Kidney capillary endothelial cell (primary cell): Measurements from ENCODE around the gene SETD1B.
"Not testable (repeated sequence)": the region's sequence is repeated elsewhere in the genome, so short reads cannot be mapped to it uniquely, and the experiment has no call there.

ENCODE experiments used
- DNase-seq: peaks from one replicate; pipeline ENCODE4 v3.0.0-alpha.2; 2018; ENCODE audit warnings: low spot score

SETD1B gene

GRCh38 chr12:121803861-121804416, at the start of gene SETD1B:
TSS of gene SETD1B (plus strand) at chr12:121804009. CDS start at chr12:121804738, 729 bp downstream.
- no peak for DNase-seq

DNA sequence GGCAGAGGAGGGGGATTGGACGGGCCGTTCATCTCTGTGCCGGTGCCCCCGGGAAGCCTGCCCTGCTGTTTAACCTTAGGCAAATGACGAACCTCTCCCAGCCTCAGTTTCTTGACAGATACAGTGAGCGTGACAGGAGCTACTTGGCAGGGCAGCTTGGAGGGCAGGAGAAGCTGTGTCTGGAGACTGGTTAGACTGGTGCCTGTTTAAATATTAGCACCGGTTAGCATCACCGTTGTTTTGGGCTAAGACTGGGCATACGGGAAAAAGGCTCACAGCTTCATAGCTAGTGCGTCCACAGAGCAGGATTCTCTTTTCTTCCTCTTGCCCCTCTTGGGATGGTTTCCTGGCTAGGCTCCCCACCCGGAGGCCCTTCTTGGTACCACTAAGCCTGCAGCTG, 49.0 kb upstream of the SETD1B start:
- no peak for DNase-seq

- DNase-seq: no peak
Measured at GRCh38 chr12:121755591-121755990, 48.2 kb upstream of the SETD1B start.

DNA sequence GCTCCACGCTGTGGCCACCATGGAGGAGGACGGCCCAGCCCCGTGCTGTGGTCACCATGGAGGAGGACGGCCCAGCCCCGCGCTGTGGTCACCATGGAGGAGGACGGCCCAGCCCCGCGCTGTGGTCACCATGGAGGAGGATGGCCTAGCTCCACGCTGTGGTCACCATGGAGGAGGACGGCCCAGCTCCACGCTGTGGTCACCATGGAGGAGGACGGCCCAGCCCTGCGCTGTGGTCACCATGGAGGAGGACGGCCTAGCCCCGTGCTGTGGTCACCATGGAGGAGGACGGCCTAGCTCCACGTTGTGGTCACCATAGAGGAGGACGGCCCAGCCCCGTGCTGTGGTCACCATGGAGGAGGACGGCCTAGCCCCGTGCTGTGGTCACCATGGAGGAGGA, 45.3 kb upstream of the SETD1B start:
- DNase-seq: not testable (repeated sequence)

DNA sequence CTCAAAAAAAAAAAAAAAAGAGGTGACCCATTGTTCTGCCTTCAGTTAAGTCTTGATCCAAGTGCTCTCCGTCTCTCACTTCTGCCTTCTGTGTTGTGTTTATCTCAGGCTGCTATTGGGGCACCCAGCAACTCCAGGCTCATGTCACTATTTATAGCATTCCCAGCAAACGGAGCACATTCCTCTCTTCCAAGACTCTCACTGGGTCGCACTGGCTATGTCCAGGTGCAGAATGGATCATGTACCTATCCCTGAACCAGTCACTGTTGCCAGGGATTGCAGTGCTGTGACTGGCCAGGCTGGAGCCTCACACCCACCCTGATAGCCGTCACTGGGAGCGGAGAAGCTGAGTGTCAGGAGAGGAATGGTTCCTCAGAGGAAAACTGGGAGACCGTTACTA, 41.5 kb upstream of the SETD1B start:
- DNase-seq: no peak

DNA sequence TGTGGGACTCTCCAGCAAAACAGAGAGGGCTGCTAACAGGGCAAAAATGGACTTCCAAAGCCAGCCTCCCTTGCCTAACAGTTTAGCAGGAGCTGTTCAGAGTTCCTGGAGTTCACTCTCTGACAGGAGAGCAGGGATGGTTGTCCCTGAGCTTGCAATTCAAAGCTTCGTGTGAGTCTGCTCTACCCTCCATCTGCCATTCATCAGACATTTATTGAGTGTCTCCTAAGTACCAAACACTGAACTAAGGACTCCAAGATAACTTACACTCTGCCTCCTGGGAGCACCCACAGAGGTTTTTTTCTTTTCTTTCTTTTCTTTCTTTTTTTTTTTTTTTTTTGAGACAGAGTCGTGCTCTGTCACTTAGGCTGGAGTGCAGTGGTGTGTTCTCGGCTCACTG, 39.0 kb upstream of the SETD1B start:
- no peak for DNase-seq

- DNase-seq: no peak
Measured at GRCh38 chr12:121765573-121765972, 38.2 kb upstream of the SETD1B start.

DNA sequence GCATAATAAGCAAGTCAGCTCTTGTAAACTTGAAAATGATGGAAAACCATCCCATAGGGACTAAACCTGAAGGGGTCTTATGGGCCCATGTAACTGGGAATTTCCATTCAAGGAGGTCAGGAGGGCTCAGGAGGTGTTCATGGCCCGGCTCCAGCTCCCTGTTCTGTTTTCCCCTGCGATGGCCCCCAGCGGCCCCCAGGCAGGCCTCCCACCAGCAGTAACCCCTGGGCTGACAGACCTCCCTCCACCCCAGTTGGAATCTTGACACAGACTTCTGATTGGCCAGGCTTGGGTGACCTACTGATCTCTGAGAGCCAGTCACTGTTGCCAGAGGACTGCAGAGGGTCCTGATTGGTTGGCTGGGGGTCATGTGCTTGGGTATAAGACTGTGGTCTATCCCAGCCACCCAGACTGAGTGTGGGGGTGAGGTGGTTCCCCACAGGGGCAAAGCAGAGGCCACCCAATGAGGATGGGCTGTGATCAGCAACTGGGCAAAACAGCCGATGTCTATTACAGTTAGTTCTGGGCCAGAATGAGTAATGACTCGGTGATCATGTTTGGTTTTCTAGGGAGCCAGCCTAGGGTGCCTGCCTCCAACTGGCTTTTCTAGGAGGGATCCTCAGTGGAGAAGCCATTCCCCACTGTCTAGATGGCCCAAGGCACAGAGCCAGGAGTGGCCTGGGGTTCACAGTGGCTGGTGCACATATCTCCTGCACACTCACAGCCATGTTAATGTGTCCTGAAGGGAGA, 37.3 kb upstream of the SETD1B start:
- DNase-seq: no peak

DNA sequence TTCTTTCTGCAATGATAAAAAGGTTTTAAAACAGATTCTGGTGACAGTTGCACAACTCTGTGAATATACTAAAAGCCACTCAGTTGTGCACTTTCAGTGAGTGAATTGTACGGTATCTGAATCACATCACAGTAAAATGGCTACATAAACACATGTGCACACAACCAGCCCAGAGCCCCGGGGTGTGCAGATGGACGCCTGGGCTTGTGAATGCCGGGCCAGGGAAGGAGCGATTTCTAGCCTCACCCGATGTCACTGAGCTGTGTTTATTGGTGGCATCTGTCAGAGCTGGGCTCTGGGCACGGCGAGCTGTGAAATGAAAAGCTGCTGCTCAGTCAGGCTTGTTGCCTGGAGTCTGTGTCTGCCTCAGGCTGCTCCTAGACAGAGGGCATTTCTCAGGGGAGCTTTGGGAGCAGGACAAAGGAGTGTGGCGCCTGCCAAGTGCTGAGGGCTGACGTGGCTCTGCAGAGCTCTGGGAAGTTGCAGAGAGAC, 36.2 kb upstream of the SETD1B start:
- DNase-seq: no peak

GRCh38 chr12:121769297-121769830, 34.4 kb upstream of the SETD1B start:
- DNase-seq: no peak

DNA sequence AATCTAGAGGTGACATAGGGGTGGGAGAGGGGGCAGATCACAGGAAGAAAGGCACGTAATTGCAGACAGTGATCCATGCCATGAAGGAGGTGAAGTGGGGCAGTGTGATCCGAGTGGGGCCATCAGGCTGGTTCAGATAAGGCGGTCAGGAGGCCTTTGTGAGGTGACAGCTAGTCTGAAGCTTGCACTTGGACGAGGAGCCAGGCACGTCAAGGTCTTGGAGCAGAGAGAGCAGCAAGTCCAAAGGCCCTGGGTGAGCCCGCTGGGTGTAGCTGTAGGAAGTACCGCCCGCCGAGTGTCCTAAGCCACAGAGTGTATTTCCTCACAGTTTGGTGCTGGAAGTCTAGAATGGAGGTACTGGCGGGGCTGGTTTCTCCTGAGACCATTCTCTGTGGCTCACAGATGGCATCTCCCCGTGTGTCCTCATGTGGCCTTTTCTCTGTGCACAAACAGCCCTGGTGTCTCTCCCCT, 33.9 kb upstream of the SETD1B start:
- DNase-seq: no peak

DNA sequence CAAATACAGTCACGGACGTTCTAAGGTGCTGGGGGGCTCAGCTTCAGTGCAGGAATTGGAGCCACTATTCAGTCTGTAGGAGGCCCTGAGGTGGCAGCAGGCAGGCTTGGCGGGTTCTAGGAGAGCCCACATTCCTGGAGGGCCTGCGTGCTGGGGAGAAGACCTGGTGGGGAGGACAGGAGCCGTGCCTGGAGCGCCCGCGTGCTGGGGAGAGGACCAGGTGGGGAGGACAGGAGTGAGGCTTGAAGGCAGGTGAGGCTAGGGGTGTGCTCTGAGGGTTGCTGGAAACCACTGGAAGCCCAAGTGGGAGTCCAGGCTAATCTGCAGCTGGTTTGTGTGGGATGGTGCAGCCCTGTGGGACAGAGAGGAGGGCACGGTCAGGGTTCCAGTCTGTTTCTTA, 33.4 kb upstream of the SETD1B start:
- DNase-seq: no peak

- DNase-seq: no peak
Measured at GRCh38 chr12:121770813-121771625, 32.8 kb upstream of the SETD1B start.

GRCh38 chr12:121773011-121773777, 30.6 kb upstream of the SETD1B start:
- DNase-seq: peak; percentile 47

DNA sequence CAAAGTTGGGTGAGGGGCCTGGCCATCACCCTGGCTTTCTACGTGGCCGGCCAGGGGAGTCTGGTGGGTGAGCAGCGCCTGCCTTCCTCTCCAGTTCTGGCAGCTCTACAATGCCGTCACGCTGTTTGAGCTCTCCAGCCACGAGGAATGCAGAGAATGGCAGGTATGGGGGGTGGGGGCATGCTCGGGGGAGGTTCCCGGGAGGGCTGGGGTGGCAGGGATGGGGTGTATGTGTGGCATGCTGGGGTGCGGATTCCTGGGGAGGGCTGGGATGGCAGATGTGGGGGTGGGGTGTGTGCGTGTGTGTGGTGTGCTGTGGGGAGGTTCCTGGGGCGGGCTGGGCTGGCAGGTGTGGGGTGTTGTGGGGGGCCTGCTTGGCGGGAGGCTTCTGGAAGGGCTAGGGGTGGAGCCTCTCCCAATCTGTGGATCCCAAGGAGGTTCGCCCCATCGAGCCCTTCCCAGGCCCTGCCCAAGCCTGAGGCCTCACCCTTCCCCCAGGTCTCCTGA, 28.8 kb upstream of the SETD1B start:
- no peak for DNase-seq

GRCh38 chr12:121775501-121775900, 28.3 kb upstream of the SETD1B start:
- DNase-seq: no peak

GRCh38 chr12:121776190-121777098, 27.4 kb upstream of the SETD1B start:
- DNase-seq: peak; percentile 48

DNA sequence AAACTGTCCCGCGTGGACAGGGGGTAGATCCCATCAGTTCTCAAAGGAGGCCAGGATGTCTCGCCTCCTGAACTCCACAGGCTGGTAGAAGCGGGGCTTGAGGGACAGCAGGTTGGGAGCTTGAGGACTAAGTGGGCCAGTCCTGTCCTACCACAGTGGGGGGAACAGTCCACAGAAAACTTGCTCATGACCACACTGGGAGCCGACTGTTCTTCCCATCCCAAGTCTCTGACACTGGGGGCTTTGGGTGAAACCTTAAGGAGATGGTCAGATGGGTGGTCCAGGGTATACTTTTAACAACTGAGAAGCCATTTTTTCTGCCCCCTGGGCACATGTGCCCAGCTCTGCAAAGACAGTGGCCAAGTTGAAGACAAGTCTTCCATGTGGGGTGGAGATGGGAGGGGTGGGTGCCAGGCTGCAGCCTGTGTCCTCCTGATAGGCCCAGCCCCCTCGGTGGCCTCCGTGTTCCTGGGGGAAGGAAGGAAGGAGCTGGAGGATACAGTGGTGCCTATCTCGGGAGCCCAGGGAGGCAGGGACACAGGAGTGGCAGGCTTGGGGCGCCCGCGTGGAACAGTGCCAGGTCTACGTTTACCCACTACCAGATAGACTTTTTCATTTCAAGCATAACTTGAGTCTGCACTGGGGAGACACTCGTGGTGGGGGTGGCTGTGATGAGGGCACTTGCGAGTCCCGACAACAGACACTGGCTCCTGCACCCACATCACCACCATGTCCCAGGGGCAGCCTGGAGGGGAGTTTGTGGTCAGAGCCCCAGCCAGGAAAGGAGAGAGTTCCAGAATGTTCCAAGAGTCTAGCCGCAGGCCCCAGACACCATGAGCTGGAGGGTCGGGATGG, 25.0 kb upstream of the SETD1B start:
- no peak for DNase-seq

DNA sequence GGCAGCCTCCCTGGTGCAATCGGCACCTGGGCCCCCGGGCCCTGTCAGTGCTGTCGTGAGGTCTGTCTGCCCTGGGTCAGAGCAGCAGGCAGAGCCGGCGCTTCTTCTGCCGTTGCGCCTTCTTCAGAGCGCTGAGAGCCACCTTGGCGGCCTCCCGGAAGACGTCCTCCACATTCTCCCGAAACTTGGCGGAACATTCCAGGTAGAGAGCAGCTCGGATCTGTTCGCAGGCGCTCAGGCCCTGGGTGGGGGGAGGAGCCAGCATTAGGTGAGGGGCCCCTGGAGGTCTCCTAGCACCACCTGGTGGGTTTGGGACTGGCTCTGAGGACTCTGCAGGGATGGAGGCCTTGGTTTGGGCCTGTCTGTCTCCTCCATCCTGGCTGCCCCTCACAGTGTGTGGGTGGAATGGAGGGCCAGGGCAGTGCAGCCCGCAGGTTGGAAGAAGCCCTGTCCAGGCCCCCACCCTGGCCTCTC, 24.4 kb upstream of the SETD1B start:
- no peak for DNase-seq
